Measurements from ENCODE around the gene ZNF175.

The ZNF175 gene

DNA sequence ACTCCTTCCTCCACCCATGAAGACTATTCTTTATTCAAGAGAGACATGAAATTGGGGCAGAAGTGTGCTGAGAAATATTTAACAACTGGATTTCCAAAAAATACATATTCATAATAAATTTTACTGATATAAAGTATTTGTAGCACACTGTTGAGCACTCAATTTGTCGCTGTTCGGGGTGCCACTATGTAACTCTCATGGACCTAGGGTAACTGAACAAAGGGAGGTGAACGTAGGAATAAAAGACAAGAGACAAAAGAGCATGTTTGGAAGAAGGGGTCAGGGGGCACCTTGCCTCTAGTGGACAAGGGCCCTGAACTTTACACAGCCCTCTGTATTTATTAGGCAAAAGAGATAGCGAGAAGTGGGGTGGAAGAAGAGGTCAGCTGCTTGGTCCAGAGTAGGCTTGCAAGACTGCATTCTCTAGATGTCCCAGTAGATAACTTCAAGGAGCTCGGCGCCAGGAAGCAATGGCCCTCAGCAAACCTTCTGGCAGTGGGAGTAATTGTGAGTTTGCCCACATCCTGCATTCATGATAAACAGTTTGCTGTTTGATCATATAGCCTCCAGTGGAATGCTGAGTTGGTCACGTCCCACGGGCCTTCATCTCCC is 4.5 kb upstream of the ZNF175 start:
- no peaks in the 10 kb centered on the region for H3K36me3 ChIP-seq (ENCODE audit: control insufficient read depth in 5 of 5, insufficient read depth in 5 of 5, low read length in 5 of 5)
- H3K9ac ChIP-seq (ENCODE audit: low read length in 5 of 5) = no peak overlapping the region
- H3K4me1 ChIP-seq (ENCODE audit: control insufficient read depth in 5 of 5, insufficient read depth in 5 of 5, low read length in 5 of 5) = peaks cover 1 to 8% (median 2%) of the 10 kb centered on the region in 5 donors
- peaks cover 16 to 20% (median 17%) of the 10 kb centered on the region in 5 donors for H3K27me3 ChIP-seq (ENCODE audit: control insufficient read depth in 5 of 5, insufficient read depth in 4 of 5, low read length in 5 of 5)
- no peaks in the 10 kb centered on the region for H3K9me3 ChIP-seq (ENCODE audit: control insufficient read depth in 5 of 5, low read length in 5 of 5)
- H3K27ac ChIP-seq (ENCODE audit: low read depth, low read length) = no peak overlapping the region
- H3K4me3 ChIP-seq (ENCODE audit: low read depth in 1 of 5, low read length in 5 of 5) = no peak overlapping the region

DNA sequence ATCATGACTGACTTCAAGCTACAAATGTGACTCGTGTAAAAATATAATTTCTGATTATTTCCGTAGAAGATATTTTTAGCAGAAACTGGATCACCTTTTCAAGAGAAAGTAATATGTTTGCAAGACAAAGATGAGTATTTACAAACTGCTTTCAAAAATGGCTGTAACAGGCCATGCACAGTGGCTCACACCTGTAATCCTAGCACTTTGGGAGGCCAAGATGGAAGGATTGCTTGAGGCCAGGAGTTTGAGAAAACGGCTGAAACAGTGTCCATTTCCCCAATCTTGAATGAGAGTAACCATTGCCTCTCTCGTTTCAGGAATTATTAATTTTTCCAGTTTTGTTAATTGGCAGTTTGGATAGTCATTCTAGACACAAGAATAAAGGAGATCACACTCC is 3.5 kb upstream of the ZNF175 start:
- no peaks in the 10 kb centered on the region for H3K9me3 ChIP-seq (ENCODE audit: control insufficient read depth in 5 of 5, low read length in 5 of 5)
- peaks cover 16 to 20% (median 17%) of the 10 kb centered on the region in 5 donors for H3K27me3 ChIP-seq (ENCODE audit: control insufficient read depth in 5 of 5, insufficient read depth in 4 of 5, low read length in 5 of 5)
- H3K4me3 ChIP-seq (ENCODE audit: low read depth in 1 of 5, low read length in 5 of 5) = no peak overlapping the region
- H3K9ac ChIP-seq (ENCODE audit: low read length in 5 of 5) = no peak overlapping the region
- H3K27ac ChIP-seq (ENCODE audit: low read depth, low read length) = no peak overlapping the region
- H3K4me1 ChIP-seq (ENCODE audit: control insufficient read depth in 5 of 5, insufficient read depth in 5 of 5, low read length in 5 of 5) = peaks cover 5 to 18% (median 12%) of the 10 kb centered on the region in 5 donors
- H3K36me3 ChIP-seq (ENCODE audit: control insufficient read depth in 5 of 5, insufficient read depth in 5 of 5, low read length in 5 of 5) = no peaks in the 10 kb centered on the region

DNA sequence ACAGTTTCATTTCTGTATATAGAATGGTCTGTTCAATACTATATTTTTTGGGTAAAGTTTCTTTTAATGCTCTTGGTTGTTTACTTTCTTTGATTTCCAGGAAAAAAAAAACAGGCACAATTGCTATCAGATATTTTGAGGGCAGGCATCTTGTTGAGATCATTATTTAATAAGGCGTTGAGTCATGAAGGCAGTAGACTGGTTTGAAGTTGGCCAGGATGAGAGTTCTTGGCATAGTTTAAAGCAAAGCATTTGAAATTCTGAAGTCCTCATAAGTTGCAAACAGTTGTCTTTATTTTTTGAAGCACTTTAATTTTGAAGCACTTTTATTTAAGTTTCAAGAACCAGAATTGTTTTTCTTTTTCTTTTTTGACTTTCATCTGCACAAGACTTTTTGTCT is 2.6 kb upstream of the ZNF175 start:
- Histone ChIP-seq H3K27me3 (ENCODE audit: control insufficient read depth in 5 of 5, insufficient read depth in 4 of 5, low read length in 5 of 5) (peaks cover 16 to 20% (median 17%) of the 10 kb centered on the region in 5 donors), H3K36me3 (ENCODE audit: control insufficient read depth in 5 of 5, insufficient read depth in 5 of 5, low read length in 5 of 5) (peaks cover under 1 to 7% (median 5%) of the 10 kb centered on the region in 5 donors), H3K4me3 (ENCODE audit: low read depth in 1 of 5, low read length in 5 of 5) (no peak overlapping the region), H3K4me1 (ENCODE audit: control insufficient read depth in 5 of 5, insufficient read depth in 5 of 5, low read length in 5 of 5) (peaks cover 5 to 18% (median 14%) of the 10 kb centered on the region in 5 donors), H3K9ac (ENCODE audit: low read length in 5 of 5) (no peak overlapping the region), H3K27ac (ENCODE audit: low read depth, low read length) (no peak overlapping the region), H3K9me3 (ENCODE audit: control insufficient read depth in 5 of 5, low read length in 5 of 5) (no peaks in the 10 kb centered on the region)

DNA sequence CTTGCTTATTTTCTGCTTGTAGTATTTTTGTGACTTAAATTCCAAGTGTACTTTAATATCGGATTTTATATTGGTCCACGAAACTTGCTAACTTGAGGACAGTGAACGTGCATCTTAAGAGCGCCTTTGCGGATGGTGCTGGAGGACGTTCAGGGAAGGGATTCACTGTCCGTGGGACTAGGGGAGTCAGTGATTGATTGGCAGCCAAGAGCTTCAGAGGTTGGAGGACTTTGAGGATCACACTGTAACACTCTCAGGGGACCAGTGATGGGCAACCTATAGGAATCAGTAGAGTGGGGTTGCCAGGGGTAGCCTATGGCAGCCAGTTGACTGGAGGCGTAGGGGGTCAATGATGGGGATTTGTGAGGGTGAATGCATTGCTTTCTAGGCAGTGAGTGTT is 516 bp downstream of the ZNF175 start:
- peaks cover 5 to 18% (median 14%) of the 10 kb centered on the region in 5 donors for H3K4me1 ChIP-seq (ENCODE audit: control insufficient read depth in 5 of 5, insufficient read depth in 5 of 5, low read length in 5 of 5)
- peaks cover 13 to 24% (median 14%) of the 10 kb centered on the region in 5 donors for H3K36me3 ChIP-seq (ENCODE audit: control insufficient read depth in 5 of 5, insufficient read depth in 5 of 5, low read length in 5 of 5)
- H3K27me3 ChIP-seq (ENCODE audit: control insufficient read depth in 5 of 5, insufficient read depth in 4 of 5, low read length in 5 of 5) = peaks cover 0 to 1% (median 0%) of the 10 kb centered on the region in 5 donors
- peak overlapping the region in 4 of 5 donors; percentile 41 to 82 (median 76) for H3K9ac ChIP-seq (ENCODE audit: low read length in 5 of 5)
- H3K4me3 ChIP-seq (ENCODE audit: low read depth in 1 of 5, low read length in 5 of 5) = peak overlapping the region; percentile 81 to 95 (median 86)
- no peaks in the 10 kb centered on the region for H3K9me3 ChIP-seq (ENCODE audit: control insufficient read depth in 5 of 5, low read length in 5 of 5)
- H3K27ac ChIP-seq (ENCODE audit: low read depth, low read length) = peak overlapping the region; percentile 48

DNA sequence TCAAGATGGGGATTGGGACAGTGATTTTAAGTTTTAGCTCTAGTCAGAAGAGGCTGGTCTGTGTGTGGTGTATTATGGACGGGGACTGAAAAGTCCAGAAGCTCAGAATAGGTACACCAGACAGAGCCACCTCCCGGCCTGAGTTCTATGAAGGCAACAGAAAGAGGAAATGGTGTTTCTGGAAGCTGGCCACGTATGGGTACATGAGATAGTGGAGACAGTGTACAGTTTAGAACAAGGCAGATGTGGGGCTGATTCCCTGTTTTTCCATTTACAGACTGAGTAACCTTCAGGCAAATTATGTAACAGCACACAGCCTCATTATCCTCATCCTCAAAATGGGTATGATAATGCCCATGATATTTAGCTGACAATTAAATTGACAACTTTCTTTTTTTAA is 1.3 kb downstream of the ZNF175 start:
- Histone ChIP-seq H3K9ac (ENCODE audit: low read length in 5 of 5) (no peak overlapping the region), H3K4me3 (ENCODE audit: low read depth in 1 of 5, low read length in 5 of 5) (peak overlapping the region in 4 of 5 donors; percentile 81 to 95 (median 88)), H3K27ac (ENCODE audit: low read depth, low read length) (no peak overlapping the region), H3K27me3 (ENCODE audit: control insufficient read depth in 5 of 5, insufficient read depth in 4 of 5, low read length in 5 of 5) (no peaks in the 10 kb centered on the region), H3K4me1 (ENCODE audit: control insufficient read depth in 5 of 5, insufficient read depth in 5 of 5, low read length in 5 of 5) (peaks cover 5 to 18% (median 14%) of the 10 kb centered on the region in 5 donors), H3K9me3 (ENCODE audit: control insufficient read depth in 5 of 5, low read length in 5 of 5) (no peaks in the 10 kb centered on the region), H3K36me3 (ENCODE audit: control insufficient read depth in 5 of 5, insufficient read depth in 5 of 5, low read length in 5 of 5) (peaks cover 13 to 27% (median 14%) of the 10 kb centered on the region in 5 donors)

DNA sequence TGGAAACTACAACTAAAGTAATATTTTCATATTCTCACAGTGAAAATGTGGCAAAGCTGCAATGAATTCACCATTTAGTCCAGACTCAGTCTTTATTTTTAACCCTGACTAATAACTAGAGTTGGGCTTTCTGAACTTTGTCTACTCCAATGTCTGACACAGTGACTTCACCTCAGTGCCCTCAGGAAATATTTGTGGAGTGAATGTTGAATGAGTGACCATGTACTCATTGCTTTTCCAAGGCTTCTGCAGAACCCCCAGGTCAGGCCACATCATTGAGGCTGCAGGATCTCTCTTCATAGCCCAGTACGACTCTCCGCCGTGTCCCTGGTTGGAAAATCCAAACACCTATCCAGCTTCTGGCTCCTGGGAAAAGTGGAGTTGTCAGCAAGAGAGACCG is 1.8 kb downstream of the ZNF175 start:
- Histone ChIP-seq H3K9me3 (ENCODE audit: control insufficient read depth in 5 of 5, low read length in 5 of 5) (no peaks in the 10 kb centered on the region), H3K27ac (ENCODE audit: low read depth, low read length) (no peak overlapping the region), H3K4me3 (ENCODE audit: low read depth in 1 of 5, low read length in 5 of 5) (no peak overlapping the region), H3K9ac (ENCODE audit: low read length in 5 of 5) (no peak overlapping the region), H3K4me1 (ENCODE audit: control insufficient read depth in 5 of 5, insufficient read depth in 5 of 5, low read length in 5 of 5) (peaks cover 5 to 18% (median 14%) of the 10 kb centered on the region in 5 donors), H3K36me3 (ENCODE audit: control insufficient read depth in 5 of 5, insufficient read depth in 5 of 5, low read length in 5 of 5) (peaks cover 13 to 27% (median 14%) of the 10 kb centered on the region in 5 donors), H3K27me3 (ENCODE audit: control insufficient read depth in 5 of 5, insufficient read depth in 4 of 5, low read length in 5 of 5) (no peaks in the 10 kb centered on the region)

DNA sequence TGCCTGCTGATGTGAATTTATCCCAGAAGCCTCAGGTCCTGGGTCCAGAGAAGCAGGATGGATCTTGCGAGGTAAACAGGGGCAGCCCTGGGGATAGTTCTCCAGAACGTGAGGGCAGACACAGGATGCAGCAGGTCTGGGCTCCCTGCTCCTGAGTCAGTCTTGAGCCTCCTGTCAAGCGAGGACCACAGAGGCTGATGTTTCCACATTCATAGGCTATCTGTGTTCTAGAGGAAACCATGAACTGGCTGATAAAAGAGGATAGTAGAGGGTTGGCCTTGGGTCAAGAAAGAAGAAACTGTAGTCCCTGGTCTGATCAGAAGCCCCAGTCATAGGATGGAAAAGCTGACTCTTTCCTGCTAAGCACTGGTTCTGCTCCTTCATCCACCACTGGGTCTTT is 2.2 kb downstream of the ZNF175 start:
- peaks cover 5 to 18% (median 14%) of the 10 kb centered on the region in 5 donors for H3K4me1 ChIP-seq (ENCODE audit: control insufficient read depth in 5 of 5, insufficient read depth in 5 of 5, low read length in 5 of 5)
- no peak overlapping the region for H3K9ac ChIP-seq (ENCODE audit: low read length in 5 of 5)
- H3K27ac ChIP-seq (ENCODE audit: low read depth, low read length) = no peak overlapping the region
- H3K9me3 ChIP-seq (ENCODE audit: control insufficient read depth in 5 of 5, low read length in 5 of 5) = no peaks in the 10 kb centered on the region
- no peaks in the 10 kb centered on the region for H3K27me3 ChIP-seq (ENCODE audit: control insufficient read depth in 5 of 5, insufficient read depth in 4 of 5, low read length in 5 of 5)
- no peak overlapping the region for H3K4me3 ChIP-seq (ENCODE audit: low read depth in 1 of 5, low read length in 5 of 5)
- H3K36me3 ChIP-seq (ENCODE audit: control insufficient read depth in 5 of 5, insufficient read depth in 5 of 5, low read length in 5 of 5) = peaks cover 13 to 27% (median 14%) of the 10 kb centered on the region in 5 donors

DNA sequence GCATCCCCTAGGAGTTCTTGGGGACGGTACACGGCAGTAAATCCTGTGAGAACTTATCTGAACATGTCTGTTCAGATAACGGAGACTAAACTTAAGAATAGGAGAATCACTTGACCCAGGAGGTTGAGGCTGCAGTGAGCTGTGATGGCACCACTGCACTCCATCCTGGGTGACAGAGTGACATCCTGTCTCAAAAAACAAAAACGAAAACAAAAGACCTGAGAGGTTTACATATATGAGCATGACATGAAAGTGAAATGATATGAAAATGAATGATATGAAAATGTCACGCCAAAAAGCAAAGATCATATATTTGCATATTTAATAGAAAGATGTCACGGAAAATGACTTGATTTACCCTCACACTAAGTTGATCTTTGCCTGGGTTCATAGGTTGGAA is 5.8 kb downstream of the ZNF175 start:
- Histone ChIP-seq H3K27ac (ENCODE audit: low read depth, low read length) (no peak overlapping the region), H3K36me3 (ENCODE audit: control insufficient read depth in 5 of 5, insufficient read depth in 5 of 5, low read length in 5 of 5) (peaks cover 24 to 42% (median 35%) of the 10 kb centered on the region in 5 donors), H3K9ac (ENCODE audit: low read length in 5 of 5) (no peak overlapping the region), H3K9me3 (ENCODE audit: control insufficient read depth in 5 of 5, low read length in 5 of 5) (no peaks in the 10 kb centered on the region), H3K4me1 (ENCODE audit: control insufficient read depth in 5 of 5, insufficient read depth in 5 of 5, low read length in 5 of 5) (peaks cover under 1 to 10% (median 8%) of the 10 kb centered on the region in 5 donors), H3K27me3 (ENCODE audit: control insufficient read depth in 5 of 5, insufficient read depth in 4 of 5, low read length in 5 of 5) (no peaks in the 10 kb centered on the region), H3K4me3 (ENCODE audit: low read depth in 1 of 5, low read length in 5 of 5) (no peak overlapping the region)

DNA sequence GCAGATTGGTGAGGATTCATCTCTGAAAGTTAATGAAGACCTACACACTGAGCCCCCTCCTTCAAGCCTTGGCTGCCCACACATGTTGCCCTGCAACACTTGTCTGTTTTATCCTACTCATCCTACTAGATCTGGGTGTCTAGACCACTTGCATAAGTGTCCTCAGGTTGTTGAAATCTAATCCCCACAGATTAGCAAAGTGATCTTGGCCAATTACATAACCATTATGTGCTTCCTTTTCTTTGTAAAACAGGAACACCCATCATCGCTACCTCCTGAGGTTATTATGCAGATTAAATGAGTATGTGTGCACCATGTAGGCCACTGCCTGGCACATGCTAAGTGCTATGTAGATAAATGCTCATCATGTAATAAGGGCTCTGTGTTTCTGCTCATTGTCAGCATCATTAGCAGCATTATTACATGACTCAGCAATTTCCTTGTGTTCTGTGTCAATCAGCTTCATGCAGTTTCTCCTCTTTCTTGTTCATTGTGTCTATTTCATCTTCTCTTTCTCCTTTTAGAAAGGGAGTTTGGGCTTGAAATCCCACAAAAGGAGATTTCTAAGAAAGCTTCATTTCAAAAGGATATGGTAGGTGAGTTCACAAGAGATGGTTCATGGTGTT is 15.1 kb downstream of the ZNF175 start:
- Histone ChIP-seq H3K27me3 (ENCODE audit: control insufficient read depth in 5 of 5, insufficient read depth in 4 of 5, low read length in 5 of 5) (peaks cover 0 to 5% (median 0%) of the 10 kb centered on the region in 5 donors), H3K27ac (ENCODE audit: low read depth, low read length) (no peak overlapping the region), H3K9ac (ENCODE audit: low read length in 5 of 5) (no peak overlapping the region), H3K4me3 (ENCODE audit: low read depth in 1 of 5, low read length in 5 of 5) (no peak overlapping the region), H3K4me1 (ENCODE audit: control insufficient read depth in 5 of 5, insufficient read depth in 5 of 5, low read length in 5 of 5) (peaks cover 0 to 8% (median 0%) of the 10 kb centered on the region in 5 donors), H3K36me3 (ENCODE audit: control insufficient read depth in 5 of 5, insufficient read depth in 5 of 5, low read length in 5 of 5) (peaks cover 38 to 59% (median 41%) of the 10 kb centered on the region in 5 donors), H3K9me3 (ENCODE audit: control insufficient read depth in 5 of 5, low read length in 5 of 5) (peaks cover 5 to 22% (median 19%) of the 10 kb centered on the region in 5 donors)

DNA sequence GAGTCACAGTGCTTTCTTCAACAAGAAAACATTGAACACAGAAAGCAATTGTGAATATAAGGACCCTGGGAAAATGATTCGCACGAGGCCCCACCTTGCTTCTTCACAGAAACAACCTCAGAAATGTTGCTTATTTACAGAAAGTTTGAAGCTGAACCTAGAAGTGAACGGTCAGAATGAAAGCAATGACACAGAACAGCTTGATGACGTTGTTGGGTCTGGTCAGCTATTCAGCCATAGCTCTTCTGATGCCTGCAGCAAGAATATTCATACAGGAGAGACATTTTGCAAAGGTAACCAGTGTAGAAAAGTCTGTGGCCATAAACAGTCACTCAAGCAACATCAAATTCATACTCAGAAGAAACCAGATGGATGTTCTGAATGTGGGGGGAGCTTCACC is 15.7 kb downstream of the ZNF175 start:
- Histone ChIP-seq H3K27ac (ENCODE audit: low read depth, low read length) (no peak overlapping the region), H3K9ac (ENCODE audit: low read length in 5 of 5) (no peak overlapping the region), H3K4me1 (ENCODE audit: control insufficient read depth in 5 of 5, insufficient read depth in 5 of 5, low read length in 5 of 5) (peaks cover 0 to 8% (median 0%) of the 10 kb centered on the region in 5 donors), H3K9me3 (ENCODE audit: control insufficient read depth in 5 of 5, low read length in 5 of 5) (peaks cover 5 to 22% (median 19%) of the 10 kb centered on the region in 5 donors), H3K27me3 (ENCODE audit: control insufficient read depth in 5 of 5, insufficient read depth in 4 of 5, low read length in 5 of 5) (peaks cover 0 to 5% (median 0%) of the 10 kb centered on the region in 5 donors), H3K4me3 (ENCODE audit: low read depth in 1 of 5, low read length in 5 of 5) (peak overlapping the region in 1 of 5 donors; percentile 12), H3K36me3 (ENCODE audit: control insufficient read depth in 5 of 5, insufficient read depth in 5 of 5, low read length in 5 of 5) (peaks cover 32 to 53% (median 35%) of the 10 kb centered on the region in 5 donors)

Data from subcutaneous abdominal adipose tissue (tissue), 5 donors.